OCI-LY3 (cell line): ENCODE measurements around the gene GNAL.

Source experiments
- H2AFZ ChIP-seq: fragments of 200-600, 300-600 bp; shearing (Covaris generic); 2 replicates; pipeline ENCODE4 v1.6.0; 2014; ENCODE audit warnings: antibody characterized with exemption, low read depth, low read length
- H3K27ac ChIP-seq: fragments of 200-600, 300-600 bp; sonication (generic); 2 replicates; pipeline ENCODE4 v1.5.1; 2014; ENCODE audit warnings: mild to moderate bottlenecking, low read length, moderate library complexity, mixed read lengths
- H3K27me3 ChIP-seq: fragments of 200-600, 300-600 bp; sonication (generic); 2 replicates; pipeline ENCODE4 v1.6.1; 2014; ENCODE audit warnings: low read depth, low read length, mixed read lengths
- H3K36me3 ChIP-seq: fragments of 200-600, 300-600 bp; sonication (generic); replicated peaks from 2 replicates; pipeline ENCODE3; 2014; ENCODE audit warnings: low read depth, low read length, mixed read lengths
- H3K4me1 ChIP-seq: fragments of 300-600, 200-600 bp; sonication (generic); 2 replicates; pipeline ENCODE4 v1.6.1; 2014; ENCODE audit warnings: low read length, mixed read lengths
- H3K4me2 ChIP-seq: fragments of 200-600, 300-600 bp; sonication (generic); 2 replicates; pipeline ENCODE4 v1.6.1; 2014; ENCODE audit warnings: low read length, mixed read lengths
- H3K4me3 ChIP-seq: fragments of 300-600, 200-600 bp; sonication (generic); 2 replicates; pipeline ENCODE4 v1.5.1; 2014; ENCODE audit warnings: antibody characterized with exemption, mild to moderate bottlenecking, low read length, moderate library complexity
- H3K79me2 ChIP-seq: fragments of 300-600, 200-600 bp; shearing (Covaris generic); 2 replicates; pipeline ENCODE4 v1.6.1; 2014; ENCODE audit warnings: mild to moderate bottlenecking, low read length, mixed read lengths
- H3K9ac ChIP-seq: fragments of 300-600, 200-600 bp; shearing (Covaris generic); 2 replicates; pipeline ENCODE4 v1.6.0; 2014; ENCODE audit warnings: mild to moderate bottlenecking, low read length, moderate library complexity
- H3K9me3 ChIP-seq: fragments of 200-600, 300-600 bp; shearing (Covaris generic); 2 replicates; pipeline ENCODE4 v1.6.1; 2014; ENCODE audit warnings: low read length, mixed read lengths; ENCODE audit not compliant: insufficient read depth
- H4K20me1 ChIP-seq: fragments of 200-600, 300-600 bp; sonication (generic); 2 replicates; pipeline ENCODE4 v1.6.1; 2016; ENCODE audit warnings: low read length, mixed read lengths; ENCODE audit not compliant: insufficient read depth
- CTCF ChIP-seq: fragments of 200-600, 300-600 bp; sonication (generic); IDR thresholded peaks from 2 replicates; pipeline ENCODE4 v1.5.1; 2014; ENCODE audit warnings: antibody characterized with exemption, low read length, low read depth
- EZH2phosphoT487 ChIP-seq: fragments of 200-600 bp; shearing (Covaris generic); IDR thresholded peaks from 2 replicates; pipeline ENCODE4 v1.6.1; 2018; ENCODE audit warnings: antibody characterized with exemption, mixed run types, low read depth

GNAL gene

GRCh38 chr18:11809895-11810294 lies 120.8 kb downstream of the GNAL start:
- Histone ChIP-seq H3K79me2 (no peaks in the 10 kb centered on the region), H3K27ac (no peak overlapping the region), H3K9me3 (no peaks in the 10 kb centered on the region), H4K20me1 (no peaks in the 10 kb centered on the region), H3K27me3 (no peaks in the 10 kb centered on the region), H3K36me3 (no peaks in the 10 kb centered on the region), H3K4me3 (no peak overlapping the region), H2AFZ (no peak overlapping the region), H3K4me2 (no peak overlapping the region), H3K9ac (no peak overlapping the region), H3K4me1 (no peaks in the 10 kb centered on the region)
- TF ChIP-seq CTCF, result no peak
- TF ChIP-seq EZH2phosphoT487, result no peak

GRCh38 chr18:11810379-11810778 lies 121.3 kb downstream of the GNAL start:
- Histone ChIP-seq H3K4me2 (no peak overlapping the region), H3K79me2 (no peaks in the 10 kb centered on the region), H3K27me3 (no peaks in the 10 kb centered on the region), H3K4me1 (no peaks in the 10 kb centered on the region), H3K9ac (no peak overlapping the region), H3K9me3 (no peaks in the 10 kb centered on the region), H3K27ac (no peak overlapping the region), H3K4me3 (no peak overlapping the region), H2AFZ (no peak overlapping the region), H3K36me3 (no peaks in the 10 kb centered on the region), H4K20me1 (no peaks in the 10 kb centered on the region)
- TF ChIP-seq CTCF (no peak), EZH2phosphoT487 (no peak)

GRCh38 chr18:11811009-11811408 lies 121.9 kb downstream of the GNAL start:
- no peaks in the 10 kb centered on the region for H3K27me3 ChIP-seq
- no peak overlapping the region for H3K9ac ChIP-seq
- H2AFZ ChIP-seq, result no peak overlapping the region
- H3K9me3 ChIP-seq, result no peaks in the 10 kb centered on the region
- H3K36me3 ChIP-seq, result no peaks in the 10 kb centered on the region
- H3K4me2 ChIP-seq, result no peak overlapping the region
- H3K27ac ChIP-seq, result no peak overlapping the region
- H3K4me1 ChIP-seq, result no peaks in the 10 kb centered on the region
- H3K4me3 ChIP-seq, result no peak overlapping the region
- no peaks in the 10 kb centered on the region for H4K20me1 ChIP-seq
- TF ChIP-seq EZH2phosphoT487, result no peak
- no peak for TF ChIP-seq CTCF
- no peaks in the 10 kb centered on the region for H3K79me2 ChIP-seq

- Histone ChIP-seq H3K27me3 (no peaks in the 10 kb centered on the region), H3K79me2 (no peaks in the 10 kb centered on the region), H3K4me1 (no peaks in the 10 kb centered on the region), H3K9me3 (no peaks in the 10 kb centered on the region), H4K20me1 (no peaks in the 10 kb centered on the region), H3K36me3 (no peaks in the 10 kb centered on the region), H3K4me3 (no peak overlapping the region), H3K4me2 (no peak overlapping the region), H2AFZ (no peak overlapping the region), H3K9ac (no peak overlapping the region), H3K27ac (no peak overlapping the region)
- no peak for TF ChIP-seq EZH2phosphoT487
- TF ChIP-seq CTCF, result no peak
Measured at GRCh38 chr18:11817229-11817628, 128.2 kb downstream of the GNAL start.
